ENCODE data around the gene GPBP1L1. TPM values are rescaled to one million over a fixed set of nuclear protein-coding genes. Genes with fewer than 3 reads are reported as not detected.
"Not testable (repeated sequence)": the region's sequence is repeated elsewhere in the genome, so short reads cannot be mapped to it uniquely, and the experiment has no call there.

GPBP1L1 gene
- total and polyA plus RNA-seq, 4 experiments from 2014 or later: 88.8 to 187 (median 161) TPM

- ChIA-PET CTCF (ENCODE audit: partially characterized antibody) (no interaction called here), POLR2A (ENCODE audit: partially characterized antibody) (no interaction called here)
- Histone ChIP-seq H3K36me3 (ENCODE audit: insufficient read depth, low read length) (peaks cover 4% of the 10 kb centered on the region), H3K9me3 (ENCODE audit: control insufficient read depth in 1 of 2, low read length in 2 of 2) (no peaks in the 10 kb centered on the region), H3K4me1 (ENCODE audit: insufficient read depth, low read length) (no peaks in the 10 kb centered on the region), H3K4me3 (ENCODE audit: low read length in 2 of 2) (no peak overlapping the region), H3K27ac (ENCODE audit: low read depth, low read length) (no peak overlapping the region), H3K27me3 (ENCODE audit: insufficient read depth, low read length) (no peaks in the 10 kb centered on the region)
- Mint-ChIP-seq H3K36me3 (peaks cover 0 to 12% of the 10 kb centered on the region in 2 donors), H3K9me3 (no peaks in the 10 kb centered on the region), H3K4me1 (no peaks in the 10 kb centered on the region), H3K27ac (no peak overlapping the region), H3K27me3 (no peaks in the 10 kb centered on the region), H3K4me3 (no peak overlapping the region)
- intact Hi-C loops (cut with micrococcal nuclease): no loop called here
- no peak for DNase-seq
Measured at GRCh38 chr1:45721207-45721606, 34.9 kb upstream of the GPBP1L1 start.

- peaks cover 11% of the 10 kb centered on the region for H3K36me3 ChIP-seq (ENCODE audit: insufficient read depth, low read length)
- H3K9me3 ChIP-seq (ENCODE audit: control insufficient read depth in 1 of 2, low read length in 2 of 2): no peaks in the 10 kb centered on the region
- POLR2A ChIA-PET (ENCODE audit: partially characterized antibody): interaction anchor here (1.0 kb wide), 1 partner anchor 33 kb away, joined by 4 read pairs; the partner anchor contains the start of gene GPBP1L1
- no peaks in the 10 kb centered on the region for H3K27me3 ChIP-seq (ENCODE audit: insufficient read depth, low read length)
- Mint-ChIP-seq H3K4me3 (no peak overlapping the region), H3K27ac (peak overlapping the region in 2 of 7 donors; percentile 46 to 52), H3K4me1 (no peaks in the 10 kb centered on the region), H3K9me3 (no peaks in the 10 kb centered on the region), H3K27me3 (no peaks in the 10 kb centered on the region), H3K36me3 (peaks cover 12 to 30% of the 10 kb centered on the region in 2 donors)
- CTCF ChIA-PET (ENCODE audit: partially characterized antibody): interaction anchor here (0.8 kb wide), 1 partner anchor 17 kb away, joined by 4 read pairs; no protein-coding TSS in a partner anchor
- H3K4me3 ChIP-seq (ENCODE audit: low read length in 2 of 2): no peak overlapping the region
- no peaks in the 10 kb centered on the region for H3K4me1 ChIP-seq (ENCODE audit: insufficient read depth, low read length)
- DNase-seq: no peak
- no peak overlapping the region for H3K27ac ChIP-seq (ENCODE audit: low read depth, low read length)
- intact Hi-C loops (cut with micrococcal nuclease): no loop called here
Measured at GRCh38 chr1:45718289-45718688, 32.0 kb upstream of the GPBP1L1 start.

- H3K27ac ChIP-seq (ENCODE audit: low read depth, low read length); H3K27me3 ChIP-seq (ENCODE audit: insufficient read depth, low read length); H3K9me3 Mint-ChIP-seq; DNase-seq; H3K4me1 Mint-ChIP-seq; H3K4me3 ChIP-seq (ENCODE audit: low read length in 2 of 2); H3K27me3 Mint-ChIP-seq; H3K9me3 ChIP-seq (ENCODE audit: control insufficient read depth in 1 of 2, low read length in 2 of 2); H3K4me3 Mint-ChIP-seq; H3K4me1 ChIP-seq (ENCODE audit: insufficient read depth, low read length); CTCF ChIA-PET (ENCODE audit: partially characterized antibody); intact Hi-C loops (cut with micrococcal nuclease): not testable (repeated sequence)
- H3K36me3 ChIP-seq (ENCODE audit: insufficient read depth, low read length): peaks cover 11% of the 10 kb centered on the region
- POLR2A ChIA-PET (ENCODE audit: partially characterized antibody): interaction anchor here (0.5 kb wide), 1 partner anchor 779 kb away, joined by 3 read pairs; no protein-coding TSS in a partner anchor
- H3K36me3 Mint-ChIP-seq: peaks cover 12 to 27% of the 10 kb centered on the region in 2 donors
- peak overlapping the region in 1 of 7 donors; percentile 8 for H3K27ac Mint-ChIP-seq
Measured at GRCh38 chr1:45717386-45717785, 31.1 kb upstream of the GPBP1L1 start.

GRCh38 chr1:45716700-45717099, 30.4 kb upstream of the GPBP1L1 start:
- Histone ChIP-seq H3K27ac (ENCODE audit: low read depth, low read length) (no peak overlapping the region), H3K4me3 (ENCODE audit: low read length in 2 of 2) (no peak overlapping the region), H3K9me3 (ENCODE audit: control insufficient read depth in 1 of 2, low read length in 2 of 2) (no peaks in the 10 kb centered on the region), H3K36me3 (ENCODE audit: insufficient read depth, low read length) (peaks cover 11% of the 10 kb centered on the region), H3K27me3 (ENCODE audit: insufficient read depth, low read length) (no peaks in the 10 kb centered on the region), H3K4me1 (ENCODE audit: insufficient read depth, low read length) (no peaks in the 10 kb centered on the region)
- Mint-ChIP-seq H3K9me3 (no peaks in the 10 kb centered on the region), H3K4me3 (no peak overlapping the region), H3K27me3 (no peaks in the 10 kb centered on the region), H3K4me1 (no peaks in the 10 kb centered on the region), H3K27ac (no peak overlapping the region), H3K36me3 (peaks cover 15 to 29% of the 10 kb centered on the region in 2 donors)
- DNase-seq: no peak
- intact Hi-C loops (cut with micrococcal nuclease): no loop called here
- ChIA-PET CTCF (ENCODE audit: partially characterized antibody) (no interaction called here), POLR2A (ENCODE audit: partially characterized antibody) (no interaction called here)

GRCh38 chr1:45713711-45714110, 27.4 kb upstream of the GPBP1L1 start:
- no peak for DNase-seq
- intact Hi-C loops (cut with micrococcal nuclease): no loop called here
- POLR2A ChIA-PET (ENCODE audit: partially characterized antibody): no interaction called here
- no peaks in the 10 kb centered on the region for H3K9me3 Mint-ChIP-seq
- no peaks in the 10 kb centered on the region for H3K4me1 ChIP-seq (ENCODE audit: insufficient read depth, low read length)
- no peak overlapping the region for H3K4me3 ChIP-seq (ENCODE audit: low read length in 2 of 2)
- no peaks in the 10 kb centered on the region for H3K27me3 ChIP-seq (ENCODE audit: insufficient read depth, low read length)
- CTCF ChIA-PET (ENCODE audit: partially characterized antibody): no interaction called here
- H3K36me3 ChIP-seq (ENCODE audit: insufficient read depth, low read length): peaks cover 7% of the 10 kb centered on the region
- H3K4me1 Mint-ChIP-seq: no peaks in the 10 kb centered on the region
- no peak overlapping the region for H3K27ac ChIP-seq (ENCODE audit: low read depth, low read length)
- no peaks in the 10 kb centered on the region for H3K27me3 Mint-ChIP-seq
- H3K9me3 ChIP-seq (ENCODE audit: control insufficient read depth in 1 of 2, low read length in 2 of 2): no peaks in the 10 kb centered on the region
- H3K27ac Mint-ChIP-seq: peak overlapping the region in 1 of 7 donors; percentile 43
- H3K36me3 Mint-ChIP-seq: peaks cover 20 to 29% of the 10 kb centered on the region in 2 donors
- no peak overlapping the region for H3K4me3 Mint-ChIP-seq

GRCh38 chr1:45704637-45705036, 18.3 kb upstream of the GPBP1L1 start:
- Histone ChIP-seq H3K27ac (ENCODE audit: low read depth, low read length) (no peak overlapping the region), H3K4me3 (ENCODE audit: low read length in 2 of 2) (no peak overlapping the region), H3K36me3 (ENCODE audit: insufficient read depth, low read length) (no peaks in the 10 kb centered on the region), H3K4me1 (ENCODE audit: insufficient read depth, low read length) (no peaks in the 10 kb centered on the region), H3K27me3 (ENCODE audit: insufficient read depth, low read length) (no peaks in the 10 kb centered on the region), H3K9me3 (ENCODE audit: control insufficient read depth in 1 of 2, low read length in 2 of 2) (no peaks in the 10 kb centered on the region)
- no peaks in the 10 kb centered on the region for H3K27me3 Mint-ChIP-seq
- CTCF ChIA-PET (ENCODE audit: partially characterized antibody): no interaction called here
- H3K27ac Mint-ChIP-seq: no peak overlapping the region
- H3K36me3 Mint-ChIP-seq: peaks cover 24 to 27% of the 10 kb centered on the region in 2 donors
- H3K4me3 Mint-ChIP-seq: no peak overlapping the region
- POLR2A ChIA-PET (ENCODE audit: partially characterized antibody): no interaction called here
- peaks cover 0 to 2% (median under 1%) of the 10 kb centered on the region in 4 donors for H3K4me1 Mint-ChIP-seq
- DNase-seq: no peak
- intact Hi-C loops (cut with micrococcal nuclease): no loop called here
- peaks cover 0 to 9% (median 6%) of the 10 kb centered on the region in 8 donors for H3K9me3 Mint-ChIP-seq

GRCh38 chr1:45694823-45695222, 8.5 kb upstream of the GPBP1L1 start:
- Mint-ChIP-seq H3K4me3 (no peak overlapping the region), H3K36me3 (peaks cover 8 to 36% of the 10 kb centered on the region in 2 donors)

More at GRCh38 chr1:45694823-45695222, 8.5 kb upstream of the GPBP1L1 start:
- CTCF ChIA-PET (ENCODE audit: partially characterized antibody): interaction anchor here (1.1 kb wide), 1 partner anchor 8 kb away, joined by 3 read pairs; the partner anchor contains the start of gene GPBP1L1
- intact Hi-C loops (cut with micrococcal nuclease): no loop called here
- peaks cover 4% of the 10 kb centered on the region for H3K4me1 ChIP-seq (ENCODE audit: insufficient read depth, low read length)
- H3K9me3 ChIP-seq (ENCODE audit: control insufficient read depth in 1 of 2, low read length in 2 of 2): no peaks in the 10 kb centered on the region
- Mint-ChIP-seq H3K27me3 (no peaks in the 10 kb centered on the region), H3K9me3 (no peaks in the 10 kb centered on the region), H3K4me1 (peaks cover 0 to 16% (median 4%) of the 10 kb centered on the region in 4 donors), H3K27ac (peak overlapping the region in 1 of 7 donors; percentile 25)
- H3K27me3 ChIP-seq (ENCODE audit: insufficient read depth, low read length): no peaks in the 10 kb centered on the region
- no peak overlapping the region for H3K27ac ChIP-seq (ENCODE audit: low read depth, low read length)
- POLR2A ChIA-PET (ENCODE audit: partially characterized antibody): interaction anchor here (0.6 to 1.5 kb wide), 3 partner anchors 9 to 456 kb away, joined by 3 to 6 read pairs (median 3); partner anchors contain the start of gene GPBP1L1
- H3K36me3 ChIP-seq (ENCODE audit: insufficient read depth, low read length): peaks cover 29% of the 10 kb centered on the region
- no peak for DNase-seq
- H3K4me3 ChIP-seq (ENCODE audit: low read length in 2 of 2): no peak overlapping the region
